ENCODE data around the gene PI16.
"Not testable (repeated sequence)": the region's sequence is repeated elsewhere in the genome, so short reads cannot be mapped to it uniquely, and the experiment has no call there.

GRCh38 chr6:36990401-36990800 lies 35.9 kb downstream of the PI16 start:
- TF ChIP-seq, protein P1, sequence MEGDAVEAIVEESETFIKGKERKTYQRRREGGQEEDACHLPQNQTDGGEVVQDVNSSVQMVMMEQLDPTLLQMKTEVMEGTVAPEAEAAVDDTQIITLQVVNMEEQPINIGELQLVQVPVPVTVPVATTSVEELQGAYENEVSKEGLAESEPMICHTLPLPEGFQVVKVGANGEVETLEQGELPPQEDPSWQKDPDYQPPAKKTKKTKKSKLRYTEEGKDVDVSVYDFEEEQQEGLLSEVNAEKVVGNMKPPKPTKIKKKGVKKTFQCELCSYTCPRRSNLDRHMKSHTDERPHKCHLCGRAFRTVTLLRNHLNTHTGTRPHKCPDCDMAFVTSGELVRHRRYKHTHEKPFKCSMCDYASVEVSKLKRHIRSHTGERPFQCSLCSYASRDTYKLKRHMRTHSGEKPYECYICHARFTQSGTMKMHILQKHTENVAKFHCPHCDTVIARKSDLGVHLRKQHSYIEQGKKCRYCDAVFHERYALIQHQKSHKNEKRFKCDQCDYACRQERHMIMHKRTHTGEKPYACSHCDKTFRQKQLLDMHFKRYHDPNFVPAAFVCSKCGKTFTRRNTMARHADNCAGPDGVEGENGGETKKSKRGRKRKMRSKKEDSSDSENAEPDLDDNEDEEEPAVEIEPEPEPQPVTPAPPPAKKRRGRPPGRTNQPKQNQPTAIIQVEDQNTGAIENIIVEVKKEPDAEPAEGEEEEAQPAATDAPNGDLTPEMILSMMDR (conservative IDR thresholded peaks at IDR 0.05; ENCODE audit: low read depth, low read length): not testable (repeated sequence)
- not testable (repeated sequence) for TF ChIP-seq EZH2 (IDR thresholded peaks at IDR 0.05; ENCODE audit: low read length, unreplicated experiment)

Data from PC-3 (cell line).